Measurements from ENCODE around the gene TIAM2. TPM values are rescaled to one million over a fixed set of nuclear protein-coding genes. Genes with fewer than 3 reads are reported as not detected.

Gene TIAM2
- total and polyA plus RNA-seq, 8 donors = 1.1 to 44.2 (median 5.5) TPM

DNA sequence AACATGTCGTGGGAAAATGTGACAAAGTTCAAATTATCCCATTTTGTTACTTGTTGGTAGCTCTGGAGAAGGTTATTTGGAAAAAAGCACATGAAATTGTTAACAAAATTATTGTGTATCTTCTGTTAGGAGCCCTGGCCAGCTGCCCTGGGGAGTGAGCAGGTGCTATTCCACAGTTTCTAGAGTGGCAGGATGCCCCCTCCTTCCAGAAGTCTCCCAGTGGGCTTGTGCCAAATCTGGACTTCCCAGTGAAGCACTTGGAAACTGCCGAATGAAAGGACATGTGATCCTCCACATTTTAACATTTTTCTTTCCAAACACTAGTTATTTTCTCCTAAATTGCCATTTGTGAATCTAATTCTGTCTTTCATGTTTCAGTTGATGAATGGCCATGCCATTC, 201.8 kb downstream of the TIAM2 start:
- TF ChIP-seq, protein P1, sequence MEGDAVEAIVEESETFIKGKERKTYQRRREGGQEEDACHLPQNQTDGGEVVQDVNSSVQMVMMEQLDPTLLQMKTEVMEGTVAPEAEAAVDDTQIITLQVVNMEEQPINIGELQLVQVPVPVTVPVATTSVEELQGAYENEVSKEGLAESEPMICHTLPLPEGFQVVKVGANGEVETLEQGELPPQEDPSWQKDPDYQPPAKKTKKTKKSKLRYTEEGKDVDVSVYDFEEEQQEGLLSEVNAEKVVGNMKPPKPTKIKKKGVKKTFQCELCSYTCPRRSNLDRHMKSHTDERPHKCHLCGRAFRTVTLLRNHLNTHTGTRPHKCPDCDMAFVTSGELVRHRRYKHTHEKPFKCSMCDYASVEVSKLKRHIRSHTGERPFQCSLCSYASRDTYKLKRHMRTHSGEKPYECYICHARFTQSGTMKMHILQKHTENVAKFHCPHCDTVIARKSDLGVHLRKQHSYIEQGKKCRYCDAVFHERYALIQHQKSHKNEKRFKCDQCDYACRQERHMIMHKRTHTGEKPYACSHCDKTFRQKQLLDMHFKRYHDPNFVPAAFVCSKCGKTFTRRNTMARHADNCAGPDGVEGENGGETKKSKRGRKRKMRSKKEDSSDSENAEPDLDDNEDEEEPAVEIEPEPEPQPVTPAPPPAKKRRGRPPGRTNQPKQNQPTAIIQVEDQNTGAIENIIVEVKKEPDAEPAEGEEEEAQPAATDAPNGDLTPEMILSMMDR (IDR thresholded peaks at IDR 0.05) = no peak
- TF ChIP-seq POLR2AphosphoS5 (IDR thresholded peaks at IDR 0.05) (no peak), POLR2A (IDR thresholded peaks at IDR 0.05) (no peak), EP300 (IDR thresholded peaks at IDR 0.05) (no peak)
- Histone ChIP-seq H3K9me3 (no peaks in the 10 kb centered on the region), H3K4me1 (peaks cover 0 to 8% (median 4%) of the 10 kb centered on the region in 4 donors), H3K27ac (no peak overlapping the region), H3K27me3 (no peaks in the 10 kb centered on the region), H3K36me3 (no peaks in the 10 kb centered on the region), H3K4me3 (no peak overlapping the region)
- WGBS, 5 donors = 68 to 80% (median 74%) methylated on average over 2 of the region's 2 CpGs
- intact Hi-C loops (cut with DNase I; ENCODE audit: low total_unique reads) = no loop called here
- DNase-seq = no peak

DNA sequence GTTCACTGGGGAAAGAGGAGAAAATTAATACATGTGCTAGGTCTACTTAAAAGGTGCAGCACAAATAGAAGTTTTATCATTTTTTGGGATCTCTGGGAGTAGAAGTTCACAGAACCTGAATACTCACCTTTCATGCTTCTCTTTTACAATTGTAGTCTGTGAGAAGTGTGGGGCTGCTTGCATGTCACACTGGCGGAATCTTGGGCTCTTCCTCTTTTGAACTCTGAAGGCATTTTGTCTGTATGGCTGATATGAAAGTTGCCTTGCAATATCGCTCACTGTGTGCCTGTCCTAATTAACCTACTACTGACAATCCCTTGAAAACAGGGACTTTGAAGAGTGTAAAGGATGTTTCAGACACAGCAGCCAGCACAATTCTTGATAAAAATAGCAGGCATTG, 202.8 kb downstream of the TIAM2 start:
- no peak for DNase-seq
- no peaks in the 10 kb centered on the region for H3K9me3 ChIP-seq
- H3K4me1 ChIP-seq = peaks cover 0 to 11% (median 4%) of the 10 kb centered on the region in 4 donors
- H3K36me3 ChIP-seq = no peaks in the 10 kb centered on the region
- intact Hi-C loops (cut with DNase I; ENCODE audit: low total_unique reads) = no loop called here
- no peaks in the 10 kb centered on the region for H3K27me3 ChIP-seq
- H3K27ac ChIP-seq = no peak overlapping the region
- WGBS, 5 donors = 90 to 100% (median 98%) methylated on average over 2 of the region's 2 CpGs
- no peak overlapping the region for H3K4me3 ChIP-seq
- TF ChIP-seq, protein P1 (IDR thresholded peaks at IDR 0.05) = no peak
- no peak for TF ChIP-seq POLR2A (IDR thresholded peaks at IDR 0.05)
- no peak for TF ChIP-seq POLR2AphosphoS5 (IDR thresholded peaks at IDR 0.05)
- TF ChIP-seq EP300 (IDR thresholded peaks at IDR 0.05) = no peak

DNA sequence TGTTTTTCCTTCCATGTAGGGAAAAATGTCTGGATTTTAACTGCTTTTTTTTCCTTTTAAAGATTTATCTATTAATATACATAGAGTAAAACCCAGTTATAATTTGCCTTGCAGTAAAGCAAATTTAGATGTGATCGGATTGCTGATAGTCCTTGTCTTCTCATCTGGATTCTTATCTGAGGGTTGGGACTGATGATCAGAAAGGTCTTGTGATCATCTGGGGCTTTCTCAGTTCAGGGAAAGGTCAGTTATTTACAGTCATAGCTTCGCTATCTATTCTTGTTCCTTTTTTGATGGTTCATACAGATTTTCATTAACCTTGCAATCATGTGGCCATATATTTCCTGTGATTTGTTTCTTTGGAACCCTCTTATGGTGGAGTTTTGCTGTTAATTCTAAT, 204.9 kb downstream of the TIAM2 start:
- Histone ChIP-seq H3K27ac (no peak overlapping the region), H3K27me3 (no peaks in the 10 kb centered on the region), H3K36me3 (no peaks in the 10 kb centered on the region), H3K4me1 (peaks cover 0 to 11% (median 4%) of the 10 kb centered on the region in 4 donors), H3K9me3 (no peaks in the 10 kb centered on the region), H3K4me3 (no peak overlapping the region)
- TF ChIP-seq EP300 (IDR thresholded peaks at IDR 0.05) = no peak
- 80 to 94% (median 85%) methylated on average over 2 of the region's 2 CpGs for WGBS, 5 donors
- intact Hi-C loops (cut with DNase I; ENCODE audit: low total_unique reads) = no loop called here
- no peak for DNase-seq

DNA sequence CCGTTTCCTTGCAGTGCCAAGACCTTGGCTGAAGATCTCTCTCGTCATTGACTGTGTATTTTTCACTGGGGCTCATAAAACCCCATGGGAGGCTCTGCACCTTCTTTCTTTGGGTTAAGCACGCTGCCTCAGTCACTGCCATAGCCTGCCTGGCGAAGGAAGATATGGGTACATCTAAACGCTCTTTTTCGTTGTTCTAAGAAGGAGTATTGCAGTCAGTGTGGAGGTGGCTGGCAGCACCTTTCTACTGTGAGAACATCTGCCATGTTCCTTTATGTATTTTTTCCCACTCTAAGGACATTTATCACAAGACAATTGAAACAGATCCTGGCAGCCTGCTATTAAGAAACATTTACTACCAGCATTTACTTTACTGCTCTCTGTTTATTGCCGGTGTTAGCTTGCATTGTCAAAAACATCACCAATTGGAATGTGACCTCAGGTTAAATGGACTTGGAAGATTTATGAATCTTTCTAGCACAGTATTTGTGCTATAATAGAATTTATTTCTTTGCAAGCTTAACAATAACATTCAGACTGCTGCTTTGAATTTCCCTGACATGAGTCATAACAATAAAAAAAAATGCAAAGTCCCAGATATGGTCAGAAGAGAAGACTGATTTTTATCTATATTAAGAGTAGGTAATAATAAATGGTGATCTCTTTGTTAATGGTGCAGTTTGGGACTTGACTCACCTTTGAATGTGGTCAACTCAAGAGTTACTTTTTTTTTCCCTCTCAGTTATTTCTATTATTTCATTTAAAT, 206.5 kb downstream of the TIAM2 start:
- TF ChIP-seq POLR2A (IDR thresholded peaks at IDR 0.05) (no peak), EP300 (IDR thresholded peaks at IDR 0.05) (no peak), POLR2AphosphoS5 (IDR thresholded peaks at IDR 0.05) (no peak)
- TF ChIP-seq, protein P1 (IDR thresholded peaks at IDR 0.05) = no peak
- H3K4me1 ChIP-seq = peaks cover 0 to 11% (median 4%) of the 10 kb centered on the region in 4 donors
- H3K4me3 ChIP-seq = no peak overlapping the region
- DNase-seq = no peak
- WGBS, 5 donors = 69 to 80% (median 72%) methylated on average over 7 of the region's 7 CpGs
- intact Hi-C loops (cut with DNase I; ENCODE audit: low total_unique reads) = no loop called here
- H3K27me3 ChIP-seq = no peaks in the 10 kb centered on the region
- H3K36me3 ChIP-seq = no peaks in the 10 kb centered on the region
- no peaks in the 10 kb centered on the region for H3K9me3 ChIP-seq
- no peak overlapping the region for H3K27ac ChIP-seq

DNA sequence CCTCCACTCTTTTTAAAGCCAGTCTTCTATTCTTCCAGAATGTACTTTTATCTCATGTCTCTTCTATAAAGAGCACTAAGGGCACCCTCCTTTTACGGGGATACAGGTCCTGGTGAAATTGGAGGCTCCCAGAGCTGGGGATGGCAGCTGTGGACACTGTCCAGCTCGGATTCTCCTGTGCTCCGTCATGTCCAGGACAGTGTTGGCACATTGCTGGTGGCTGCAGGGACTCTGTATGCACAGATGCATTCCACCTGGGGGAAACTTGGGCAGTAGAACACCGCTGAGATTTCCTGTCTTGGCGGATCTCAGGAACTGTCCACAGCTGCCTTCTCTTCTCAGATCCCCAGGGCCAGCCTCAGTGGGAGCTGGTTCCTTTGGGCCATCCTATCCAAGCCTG, 212.1 kb downstream of the TIAM2 start:
- Histone ChIP-seq H3K9me3 (no peaks in the 10 kb centered on the region), H3K27ac (no peak overlapping the region), H3K4me1 (no peaks in the 10 kb centered on the region), H3K36me3 (peaks cover 0 to 8% (median 0%) of the 10 kb centered on the region in 4 donors), H3K27me3 (no peaks in the 10 kb centered on the region), H3K4me3 (no peak overlapping the region)
- WGBS, 5 donors = 80 to 98% (median 88%) methylated on average over 5 of the region's 5 CpGs
- intact Hi-C loops (cut with DNase I; ENCODE audit: low total_unique reads) = no loop called here
- TF ChIP-seq EP300 (IDR thresholded peaks at IDR 0.05) = no peak
- TF ChIP-seq POLR2AphosphoS5 (IDR thresholded peaks at IDR 0.05) = no peak
- TF ChIP-seq, protein P1 (IDR thresholded peaks at IDR 0.05) = no peak
- no peak for TF ChIP-seq POLR2A (IDR thresholded peaks at IDR 0.05)
- no peak for DNase-seq
